ENCODE measurements around the gene C9orf78. TPM values are rescaled to one million over a fixed set of nuclear protein-coding genes. Genes with fewer than 3 reads are reported as not detected.

The C9orf78 gene
- total RNA-seq, 4 donors from 2014 or later: 47.3 to 139 (median 62.6) TPM

- no peak for DNase-seq (ENCODE audit: extremely low spot score)
- Histone ChIP-seq H3K36me3 (peaks cover 51 to 91% (median 80%) of the 10 kb centered on the region in 4 donors), H3K4me1 (no peaks in the 10 kb centered on the region), H3K27ac (replicated peaks in 1 of 4) (no peak overlapping the region), H3K4me3 (no peak overlapping the region), H3K9me3 (no peaks in the 10 kb centered on the region), H3K27me3 (no peaks in the 10 kb centered on the region)
- WGBS: 81% methylated on average over 9 of the region's 11 CpGs
- intact Hi-C loops (cut with DNase I): no loop called here
- no peak for TF ChIP-seq POLR2A (IDR thresholded peaks at IDR 0.05; ENCODE audit: low read depth)
- TF ChIP-seq CTCF (IDR thresholded peaks at IDR 0.05): no peak
- no peak for TF ChIP-seq POLR2AphosphoS5 (IDR thresholded peaks at IDR 0.05)
- no peak for TF ChIP-seq EP300 (IDR thresholded peaks at IDR 0.05)
Observed at GRCh38 chr9:129815278-129815677, 19.8 kb downstream of the C9orf78 start.

- intact Hi-C loops (cut with DNase I): no loop called here
- no peak for DNase-seq (ENCODE audit: extremely low spot score)
- no peak overlapping the region for H3K27ac ChIP-seq (replicated peaks in 1 of 4)
- no peak for TF ChIP-seq POLR2A (IDR thresholded peaks at IDR 0.05; ENCODE audit: low read depth)
- TF ChIP-seq EP300 (IDR thresholded peaks at IDR 0.05): no peak
- TF ChIP-seq CTCF (IDR thresholded peaks at IDR 0.05): no peak
- no peak for TF ChIP-seq POLR2AphosphoS5 (IDR thresholded peaks at IDR 0.05)
- H3K27me3 ChIP-seq: no peaks in the 10 kb centered on the region
- H3K4me1 ChIP-seq: no peaks in the 10 kb centered on the region
- H3K4me3 ChIP-seq: no peak overlapping the region
- H3K9me3 ChIP-seq: no peaks in the 10 kb centered on the region
- H3K36me3 ChIP-seq: peaks cover 50 to 92% (median 82%) of the 10 kb centered on the region in 4 donors
- WGBS: 85% methylated on average over 17 of the region's 17 CpGs
Observed at GRCh38 chr9:129814432-129815223, 20.4 kb downstream of the C9orf78 start.

GRCh38 chr9:129813661-129814060, 21.4 kb downstream of the C9orf78 start:
- no peak overlapping the region for H3K4me3 ChIP-seq
- no peak overlapping the region for H3K27ac ChIP-seq (replicated peaks in 1 of 4)
- TF ChIP-seq EP300 (IDR thresholded peaks at IDR 0.05) (no peak), POLR2AphosphoS5 (IDR thresholded peaks at IDR 0.05) (no peak), CTCF (IDR thresholded peaks at IDR 0.05) (no peak), POLR2A (IDR thresholded peaks at IDR 0.05; ENCODE audit: low read depth) (no peak)
- H3K36me3 ChIP-seq: peaks cover 46 to 92% (median 82%) of the 10 kb centered on the region in 4 donors
- no peak for DNase-seq (ENCODE audit: extremely low spot score)
- no peaks in the 10 kb centered on the region for H3K9me3 ChIP-seq
- 81% methylated on average over 9 of the region's 9 CpGs for WGBS
- intact Hi-C loops (cut with DNase I): no loop called here
- no peaks in the 10 kb centered on the region for H3K4me1 ChIP-seq
- no peaks in the 10 kb centered on the region for H3K27me3 ChIP-seq

- no peak overlapping the region for H3K27ac ChIP-seq (replicated peaks in 1 of 4)
- H3K4me1 ChIP-seq: no peaks in the 10 kb centered on the region
- H3K27me3 ChIP-seq: no peaks in the 10 kb centered on the region
- DNase-seq (ENCODE audit: extremely low spot score): no peak
- 97% methylated on average over 7 of the region's 9 CpGs for WGBS
- TF ChIP-seq EP300 (IDR thresholded peaks at IDR 0.05): no peak
- no peak for TF ChIP-seq POLR2A (IDR thresholded peaks at IDR 0.05; ENCODE audit: low read depth)
- TF ChIP-seq CTCF (IDR thresholded peaks at IDR 0.05): no peak
- no peak for TF ChIP-seq POLR2AphosphoS5 (IDR thresholded peaks at IDR 0.05)
- H3K36me3 ChIP-seq: peaks cover 37 to 89% (median 80%) of the 10 kb centered on the region in 4 donors
- intact Hi-C loops (cut with DNase I): no loop called here
- H3K4me3 ChIP-seq: no peak overlapping the region
- no peaks in the 10 kb centered on the region for H3K9me3 ChIP-seq
Observed at GRCh38 chr9:129812385-129812784, 22.7 kb downstream of the C9orf78 start.
